BJ (cell line): ENCODE results near the gene COL21A1. TPM values are rescaled to one million over a fixed set of nuclear protein-coding genes. Genes with fewer than 3 reads are reported as not detected.

Experiments
- CTCF ChIA-PET: fragments of 350-600 bp; formaldehyde crosslinking; extraction: SDS; loops from one replicate; lab custom pipeline; 2021; ENCODE audit warnings: antibody characterized with exemption, inconsistent platforms; lab: Yijun Ruan, JAX
- POLR2A ChIA-PET: fragments of 300-600 bp; sonication (Branson Sonifier 250); formaldehyde crosslinking; extraction: SDS; loops from one replicate; lab custom pipeline; 2021; ENCODE audit warnings: antibody characterized with exemption; lab: Charles Lee
- DNase-seq: peaks from one replicate; pipeline ENCODE4 v3.0.0-alpha.2; 2011; ENCODE audit warnings: low read depth
- H3K27me3 ChIP-seq: 2 replicates; pipeline ENCODE4 v1.6.0; 2011; ENCODE audit warnings: low read length; ENCODE audit not compliant: control insufficient read depth, insufficient read depth
- H3K36me3 ChIP-seq: 2 replicates; pipeline ENCODE4 v1.5.1; 2011; ENCODE audit warnings: low read length; ENCODE audit not compliant: control insufficient read depth, insufficient read depth
- H3K4me3 ChIP-seq: 2 replicates; pipeline ENCODE4 v1.5.1; 2011; ENCODE audit warnings: low read depth, mild to moderate bottlenecking, control low read depth, low read length
- CTCF ChIP-seq: IDR thresholded peaks from 2 replicates; pipeline ENCODE4 v1.5.1; 2011; ENCODE audit warnings: low read depth, mild to moderate bottlenecking, control low read depth, inconsistent platforms, low read length, moderate library complexity; ENCODE audit not compliant: insufficient read depth
- polyA plus RNA-seq: library from polyadenylated mRNA; depleted of rRNA; stranded (reverse); fragments of >200 nt; gene quantifications from 2 replicates; pipeline ENCODE4 v1.2.3, GENCODE V29; 2011

COL21A1 gene
- polyA plus RNA-seq, 1 experiment = 0.07 TPM

- ChIA-PET CTCF (no interaction called here), POLR2A (no interaction called here)
- Histone ChIP-seq H3K27me3 (no peaks in the 10 kb centered on the region), H3K36me3 (no peaks in the 10 kb centered on the region), H3K4me3 (no peak overlapping the region)
- TF ChIP-seq CTCF = no peak
- DNase-seq = no peak
Observed at GRCh38 chr6:56172144-56172543, 75.2 kb downstream of the COL21A1 start.

- Histone ChIP-seq H3K36me3 (no peaks in the 10 kb centered on the region), H3K27me3 (no peaks in the 10 kb centered on the region), H3K4me3 (no peak overlapping the region)
- ChIA-PET CTCF (no interaction called here), POLR2A (no interaction called here)
- no peak for TF ChIP-seq CTCF
- no peak for DNase-seq
Observed at GRCh38 chr6:56169366-56169765, 78.0 kb downstream of the COL21A1 start.

GRCh38 chr6:56168596-56168995, 78.8 kb downstream of the COL21A1 start:
- DNase-seq = no peak
- POLR2A ChIA-PET = no interaction called here
- Histone ChIP-seq H3K4me3 (no peak overlapping the region), H3K36me3 (no peaks in the 10 kb centered on the region), H3K27me3 (no peaks in the 10 kb centered on the region)
- TF ChIP-seq CTCF = no peak
- CTCF ChIA-PET = no interaction called here

GRCh38 chr6:56162081-56162480, 85.3 kb downstream of the COL21A1 start:
- no peak overlapping the region for H3K4me3 ChIP-seq
- no peak for TF ChIP-seq CTCF
- H3K27me3 ChIP-seq = no peaks in the 10 kb centered on the region
- ChIA-PET CTCF (no interaction called here), POLR2A (no interaction called here)
- no peak for DNase-seq
- no peaks in the 10 kb centered on the region for H3K36me3 ChIP-seq

GRCh38 chr6:56160489-56160888, 86.9 kb downstream of the COL21A1 start:
- ChIA-PET CTCF (no interaction called here), POLR2A (no interaction called here)
- TF ChIP-seq CTCF = no peak
- Histone ChIP-seq H3K27me3 (no peaks in the 10 kb centered on the region), H3K36me3 (no peaks in the 10 kb centered on the region), H3K4me3 (no peak overlapping the region)
- no peak for DNase-seq
